ENCODE data around the gene CCDC102B.

CCDC102B gene

GRCh38 chr18:68922392-68922791 is 124.5 kb downstream of the CCDC102B start:
- H4K20me1 ChIP-seq (ENCODE audit: low read depth, low read length), result no peaks in the 10 kb centered on the region
- H3F3A ChIP-seq (ENCODE audit: insufficient read depth), result no peaks in the 10 kb centered on the region

DNA sequence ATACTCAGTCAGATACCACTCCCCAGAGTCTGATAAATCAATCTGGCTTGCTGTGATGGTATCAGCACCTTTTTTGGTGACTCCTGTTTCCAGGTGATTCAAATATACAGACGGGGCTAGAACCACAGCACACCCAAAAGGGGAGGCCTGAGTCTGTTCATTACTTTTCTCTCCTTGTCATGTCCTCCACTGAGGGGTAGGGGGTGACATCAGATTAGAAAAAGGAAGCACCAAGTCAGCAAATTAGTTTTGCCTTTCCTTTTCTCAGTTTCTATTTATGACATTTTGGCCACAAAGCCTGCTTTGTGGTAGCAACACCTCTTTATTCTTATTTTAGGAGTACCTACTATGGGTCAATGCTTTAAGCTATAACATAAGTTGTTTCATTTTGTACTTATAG is 127.4 kb downstream of the CCDC102B start:
- no peak overlapping the region for H3K27ac ChIP-seq (ENCODE audit: low read depth, low read length)
- no peaks in the 10 kb centered on the region for H4K20me1 ChIP-seq (ENCODE audit: low read depth, low read length)
- no peak for TF ChIP-seq EZH2phosphoT487 (conservative IDR thresholded peaks at IDR 0.05; ENCODE audit: low read length)
- TF ChIP-seq, protein P1, sequence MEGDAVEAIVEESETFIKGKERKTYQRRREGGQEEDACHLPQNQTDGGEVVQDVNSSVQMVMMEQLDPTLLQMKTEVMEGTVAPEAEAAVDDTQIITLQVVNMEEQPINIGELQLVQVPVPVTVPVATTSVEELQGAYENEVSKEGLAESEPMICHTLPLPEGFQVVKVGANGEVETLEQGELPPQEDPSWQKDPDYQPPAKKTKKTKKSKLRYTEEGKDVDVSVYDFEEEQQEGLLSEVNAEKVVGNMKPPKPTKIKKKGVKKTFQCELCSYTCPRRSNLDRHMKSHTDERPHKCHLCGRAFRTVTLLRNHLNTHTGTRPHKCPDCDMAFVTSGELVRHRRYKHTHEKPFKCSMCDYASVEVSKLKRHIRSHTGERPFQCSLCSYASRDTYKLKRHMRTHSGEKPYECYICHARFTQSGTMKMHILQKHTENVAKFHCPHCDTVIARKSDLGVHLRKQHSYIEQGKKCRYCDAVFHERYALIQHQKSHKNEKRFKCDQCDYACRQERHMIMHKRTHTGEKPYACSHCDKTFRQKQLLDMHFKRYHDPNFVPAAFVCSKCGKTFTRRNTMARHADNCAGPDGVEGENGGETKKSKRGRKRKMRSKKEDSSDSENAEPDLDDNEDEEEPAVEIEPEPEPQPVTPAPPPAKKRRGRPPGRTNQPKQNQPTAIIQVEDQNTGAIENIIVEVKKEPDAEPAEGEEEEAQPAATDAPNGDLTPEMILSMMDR (IDR thresholded peaks at IDR 0.05; ENCODE audit: insufficient read depth, low read length, poor library complexity, severe bottlenecking), result no peak
- H3F3A ChIP-seq (ENCODE audit: insufficient read depth), result no peaks in the 10 kb centered on the region
- H3K9ac ChIP-seq (ENCODE audit: low read length), result no peak overlapping the region
- H2AFZ ChIP-seq (ENCODE audit: low read depth, low read length, severe bottlenecking), result no peak overlapping the region
- H3K9me3 ChIP-seq (ENCODE audit: insufficient read depth, low read length), result no peaks in the 10 kb centered on the region
- H3K36me3 ChIP-seq (ENCODE audit: low read length), result no peaks in the 10 kb centered on the region
- H3K79me2 ChIP-seq (ENCODE audit: insufficient read depth, low read length), result no peaks in the 10 kb centered on the region
- no peak overlapping the region for H3K4me2 ChIP-seq (ENCODE audit: low read depth, low read length, poor library complexity, severe bottlenecking)
- H3K4me3 ChIP-seq (ENCODE audit: insufficient read depth, low read length, poor library complexity, severe bottlenecking), result no peak overlapping the region
- no peaks in the 10 kb centered on the region for H3K9me2 ChIP-seq (replicated peaks; ENCODE audit: insufficient read depth, low read length)
- no peaks in the 10 kb centered on the region for H3K27me3 ChIP-seq (ENCODE audit: low read length)

More at GRCh38 chr18:68922392-68922791, 124.5 kb downstream of the CCDC102B start:
- Histone ChIP-seq H3K27ac (ENCODE audit: low read depth, low read length) (no peak overlapping the region), H3K4me2 (ENCODE audit: low read depth, low read length, poor library complexity, severe bottlenecking) (no peak overlapping the region), H3K36me3 (ENCODE audit: low read length) (no peaks in the 10 kb centered on the region), H3K79me2 (ENCODE audit: insufficient read depth, low read length) (no peaks in the 10 kb centered on the region), H3K9me3 (ENCODE audit: insufficient read depth, low read length) (no peaks in the 10 kb centered on the region), H2AFZ (ENCODE audit: low read depth, low read length, severe bottlenecking) (no peak overlapping the region), H3K4me3 (ENCODE audit: insufficient read depth, low read length, poor library complexity, severe bottlenecking) (no peak overlapping the region), H3K9ac (ENCODE audit: low read length) (no peak overlapping the region), H3K27me3 (ENCODE audit: low read length) (no peaks in the 10 kb centered on the region), H3K9me2 (replicated peaks; ENCODE audit: insufficient read depth, low read length) (no peaks in the 10 kb centered on the region)
- no peak for TF ChIP-seq EZH2phosphoT487 (conservative IDR thresholded peaks at IDR 0.05; ENCODE audit: low read length)
- TF ChIP-seq, protein P1 (IDR thresholded peaks at IDR 0.05; ENCODE audit: insufficient read depth, low read length, poor library complexity, severe bottlenecking), result no peak

GRCh38 chr18:68928762-68929675 is 131.1 kb downstream of the CCDC102B start:
- no peaks in the 10 kb centered on the region for H3K36me3 ChIP-seq (ENCODE audit: low read length)
- no peaks in the 10 kb centered on the region for H3K79me2 ChIP-seq (ENCODE audit: insufficient read depth, low read length)
- H3K4me3 ChIP-seq (ENCODE audit: insufficient read depth, low read length, poor library complexity, severe bottlenecking), result no peak overlapping the region
- no peak overlapping the region for H3K9ac ChIP-seq (ENCODE audit: low read length)
- H3F3A ChIP-seq (ENCODE audit: insufficient read depth), result no peaks in the 10 kb centered on the region
- H2AFZ ChIP-seq (ENCODE audit: low read depth, low read length, severe bottlenecking), result no peak overlapping the region
- H3K27me3 ChIP-seq (ENCODE audit: low read length), result no peaks in the 10 kb centered on the region
- H3K4me2 ChIP-seq (ENCODE audit: low read depth, low read length, poor library complexity, severe bottlenecking), result no peak overlapping the region
- TF ChIP-seq EZH2phosphoT487 (conservative IDR thresholded peaks at IDR 0.05; ENCODE audit: low read length), result no peak
- TF ChIP-seq, protein P1 (IDR thresholded peaks at IDR 0.05; ENCODE audit: insufficient read depth, low read length, poor library complexity, severe bottlenecking), result no peak
- no peaks in the 10 kb centered on the region for H3K9me3 ChIP-seq (ENCODE audit: insufficient read depth, low read length)
- no peaks in the 10 kb centered on the region for H4K20me1 ChIP-seq (ENCODE audit: low read depth, low read length)
- H3K27ac ChIP-seq (ENCODE audit: low read depth, low read length), result no peak overlapping the region
- H3K9me2 ChIP-seq (replicated peaks; ENCODE audit: insufficient read depth, low read length), result no peaks in the 10 kb centered on the region

Data from SU-DHL-6 (cell line).